GM19025 (cell line): Measurements from ENCODE around the gene ZNF226.
"Not testable (repeated sequence)": the region's sequence is repeated elsewhere in the genome, so short reads cannot be mapped to it uniquely, and the experiment has no call there.

Experiments used
- ATAC-seq: cut with Tn5 transposase; IDR thresholded peaks from one replicate; pipeline ENCODE4 v1.9.1; 2021; ENCODE audit warnings: mild to moderate bottlenecking, low read depth, moderate library complexity; ENCODE audit not compliant: unreplicated experiment

The ZNF226 gene

DNA sequence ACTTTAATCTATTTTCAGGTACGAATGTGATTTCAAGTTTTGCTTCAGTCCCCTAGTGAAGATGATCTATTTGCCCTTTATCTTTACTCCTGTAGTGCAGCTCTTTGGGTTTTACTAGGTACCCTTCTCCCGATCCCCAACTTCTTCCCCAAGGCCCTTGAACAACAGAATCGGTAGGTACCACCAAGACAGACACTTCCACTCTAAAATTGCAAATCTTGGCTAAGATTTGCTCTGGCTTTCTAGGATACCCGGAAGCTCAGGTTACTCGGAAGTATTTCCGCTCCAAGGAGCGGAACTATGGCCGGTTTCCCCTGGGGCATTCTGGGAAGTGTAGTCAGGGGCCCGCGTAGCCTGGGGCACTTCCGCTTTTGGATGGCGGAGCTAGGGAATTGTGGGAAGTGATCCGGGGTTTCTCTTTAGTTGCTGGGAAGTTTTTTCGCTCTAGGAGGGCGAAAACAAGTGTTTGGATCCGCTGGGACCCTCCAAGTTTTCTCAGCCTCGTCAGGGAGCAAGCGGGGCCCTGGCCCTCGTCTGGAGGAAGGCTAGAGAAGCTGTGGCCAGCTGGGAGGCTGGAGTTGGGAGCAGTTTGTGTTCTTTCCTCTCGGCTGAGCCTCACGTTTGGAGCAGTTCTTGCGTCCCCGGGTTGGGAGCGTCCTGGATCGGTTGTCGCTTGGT lies 42.4 kb downstream of the ZNF226 start:
- ATAC-seq: peak; percentile 85

DNA sequence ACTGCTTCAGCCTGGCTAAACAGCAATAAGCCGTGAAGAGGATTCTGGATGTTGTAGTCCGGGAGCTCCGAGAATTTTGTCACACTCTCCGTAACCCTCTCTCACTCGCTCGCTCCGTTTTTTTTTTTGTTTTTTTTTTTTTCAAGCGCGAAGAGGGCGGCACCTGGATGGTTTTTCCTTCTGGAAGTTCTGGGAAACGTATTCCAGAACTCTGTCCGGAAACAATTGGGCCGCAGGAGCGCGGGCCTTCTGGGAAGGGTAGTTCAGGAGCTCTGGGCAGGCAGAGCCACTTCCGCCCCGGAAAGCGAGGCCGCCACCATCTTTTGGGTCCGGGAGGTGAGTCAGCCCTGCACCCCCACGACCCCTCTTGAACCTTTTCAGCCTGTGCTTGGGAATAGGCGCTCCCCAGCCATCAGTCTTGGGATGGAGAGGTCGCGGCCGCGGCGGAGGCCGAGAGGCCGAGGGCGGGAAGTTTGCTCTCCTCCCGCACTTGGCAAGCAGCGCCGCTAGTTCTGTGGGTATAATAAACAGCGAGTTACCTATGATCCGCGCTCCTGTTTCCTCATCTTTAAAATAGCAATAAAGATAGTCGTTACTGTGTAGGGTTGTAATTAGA lies 47.5 kb downstream of the ZNF226 start, which contains the start of gene ZNF227:
ZNF227 (plus strand) TSS at position 283 of the 616 bp plus-strand sequence. CDS start 5,261 bp downstream, outside the sequence.
- ATAC-seq: peak; percentile 78

DNA sequence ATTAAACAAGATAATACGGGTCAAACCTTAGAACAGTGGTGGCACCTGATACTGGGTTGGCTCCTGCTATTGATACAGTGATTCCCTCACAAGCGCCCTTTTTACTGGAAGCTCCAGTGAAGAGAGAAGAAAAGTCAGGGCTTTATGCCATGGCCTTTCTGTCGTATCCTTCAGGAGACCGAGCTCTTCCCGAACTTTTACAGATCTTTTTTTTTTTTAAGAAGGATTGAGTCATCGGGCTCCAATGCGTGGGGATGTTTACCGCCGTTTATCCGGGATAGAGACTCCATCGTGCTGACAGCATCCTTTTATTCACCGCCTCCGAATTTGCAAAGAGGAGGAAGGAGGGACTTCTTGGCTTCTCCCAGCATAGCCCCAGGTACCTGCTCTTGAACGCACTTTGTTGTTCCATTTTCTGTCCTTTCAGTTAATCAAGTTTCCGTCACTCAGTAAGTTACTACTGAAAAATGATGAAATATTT lies 48.0 kb downstream of the ZNF226 start:
- ATAC-seq: no peak

DNA sequence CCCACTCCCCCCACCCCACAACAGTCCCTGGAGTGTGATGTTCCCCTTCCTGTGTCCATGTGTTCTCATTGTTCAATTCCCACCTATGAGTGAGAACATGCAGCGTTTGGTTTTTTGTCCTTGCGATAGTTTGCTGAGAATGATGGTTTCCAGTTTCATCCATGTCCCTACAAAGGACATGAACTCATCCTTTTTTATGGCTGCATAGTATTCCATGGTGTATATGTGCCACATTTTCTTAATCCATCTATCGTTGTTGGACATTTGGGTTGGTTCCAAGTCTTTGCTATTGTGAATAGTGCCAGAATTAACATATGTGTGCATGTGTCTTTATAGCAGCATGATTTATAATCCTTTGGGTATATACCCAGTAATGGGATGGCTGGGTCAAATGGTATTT lies 55.0 kb downstream of the ZNF226 start:
- ATAC-seq: not testable (repeated sequence)

DNA sequence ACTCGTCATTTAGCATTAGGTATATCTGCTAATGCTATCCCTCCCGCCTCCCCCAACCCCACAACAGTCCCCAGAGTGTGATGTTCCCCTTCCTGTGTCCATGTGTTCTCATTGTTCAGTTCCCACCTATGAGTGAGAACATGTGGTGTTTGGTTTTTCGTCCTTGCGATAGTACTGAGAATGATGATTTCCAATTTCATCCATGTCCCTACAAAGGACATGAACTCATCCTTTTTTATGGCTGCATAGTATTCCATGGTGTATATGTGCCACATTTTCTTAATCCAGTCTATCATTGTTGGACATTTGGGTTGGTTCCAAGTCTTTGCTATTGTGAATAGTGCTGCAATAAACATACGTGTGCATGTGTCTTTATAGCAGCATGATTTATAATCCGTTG lies 55.9 kb downstream of the ZNF226 start:
- not testable (repeated sequence) for ATAC-seq

DNA sequence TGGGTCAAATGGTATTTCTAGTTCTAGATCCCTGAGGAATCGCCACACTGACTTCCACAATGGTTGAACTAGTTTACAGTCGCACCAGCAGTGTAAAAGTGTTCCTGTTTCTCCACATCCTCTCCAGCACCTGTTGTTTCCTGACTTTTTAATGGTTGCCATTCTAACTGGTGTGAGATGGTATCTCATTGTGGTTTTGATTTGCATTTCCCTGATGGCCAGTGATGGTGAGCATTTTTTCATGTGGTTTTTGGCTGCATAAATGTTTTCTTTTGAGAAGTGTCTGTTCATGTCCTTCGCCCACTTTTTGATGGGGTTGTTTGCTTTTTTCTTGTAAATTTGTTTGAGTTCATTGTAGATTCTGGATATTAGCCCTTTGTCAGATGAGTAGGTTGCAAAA lies 56.4 kb downstream of the ZNF226 start:
- not testable (repeated sequence) for ATAC-seq
